HCT116 (cell line): Measurements from ENCODE around the gene B3GALT6. TPM values are rescaled to one million over a fixed set of nuclear protein-coding genes. Genes with fewer than 3 reads are reported as not detected.
A peak's percentile ranks its signal among the peaks of the same experiment; 100 is the strongest.

Experiments
- ATAC-seq: fragments of 200-7000 bp; cut with Tn5 transposase; 2 replicates; pipeline ENCODE4 v1.9.1; 2020; ENCODE audit warnings: mild to moderate bottlenecking, moderate library complexity
- BruUV-seq: library from RNA; stranded (reverse); fragments of 400-500 nt; replicated peaks from 2 replicates; lab custom pipeline; 2021; lab: Mats Ljungman, UMichigan
- CTCF ChIA-PET: fragments of 300-600 bp; sonication (Branson Sonifier 250); formaldehyde crosslinking; loops from one replicate; lab custom pipeline; 2021; ENCODE audit warnings: antibody characterized with exemption; lab: Charles Lee
- POLR2A ChIA-PET: fragments of 300-600, 350-600 bp; sonication (Branson Sonifier 250); formaldehyde crosslinking; loops from one replicate; lab custom pipeline; 2021; ENCODE audit warnings: antibody characterized with exemption; lab: Charles Lee
- RAD21 ChIA-PET, 2 experiments: fragments of 300-600 bp; sonication (Branson Sonifier 250); formaldehyde crosslinking; loops; one replicate each; lab custom pipeline; 2023; ENCODE audit warnings: low total read pairs in 2 of 2; ENCODE audit not compliant: uncharacterized antibody in 2 of 2, unreplicated experiment in 2 of 2, low non-redundant PET in 1 of 2; lab: Charles Lee
- DNase-seq: peaks from one replicate; pipeline ENCODE4 v3.0.0-alpha.2; 2010; ENCODE audit warnings: low read depth, low spot score
- H2AFZ ChIP-seq: fragments of 200-600 bp; shearing (Covaris generic), sonication (generic); 2 replicates; pipeline ENCODE4 v1.6.1; 2017; ENCODE audit warnings: low read depth, mixed run types, mixed read lengths, antibody characterized with exemption, low read length; ENCODE audit not compliant: poor library complexity, severe bottlenecking
- H3K27ac ChIP-seq: 2 replicates; pipeline ENCODE4 v1.5.1; 2012; ENCODE audit warnings: low read depth, low read length
- H3K27me3 ChIP-seq: fragments of 200-600 bp; sonication (generic); 2 replicates; pipeline ENCODE4 v1.6.1; 2016; ENCODE audit warnings: mixed run types, low read length, mixed read lengths; ENCODE audit not compliant: insufficient read depth
- H3K36me3 ChIP-seq, 2 experiments: fragments of 200-500 bp in 1 of 2; fragments of 200-600 bp in 1 of 2; sonication (Bioruptor generic) in 1 of 2; sonication (generic) in 1 of 2; 2 replicates each; pipeline versions ENCODE4 v1.5.1 to v1.6.1; 2014 to 2016; ENCODE audit warnings: low read length in 2 of 2, inconsistent platforms in 1 of 2, mixed read lengths in 1 of 2, mixed run types in 1 of 2; ENCODE audit not compliant: insufficient read depth in 2 of 2, control insufficient read depth in 1 of 2
- H3K4me1 ChIP-seq, 2 experiments: fragments of 200-600 bp in 1 of 2; sonication (generic) in 1 of 2; 2 replicates each; pipeline versions ENCODE4 v1.5.1 to v1.6.1; 2012 to 2017; ENCODE audit warnings: low read length in 2 of 2, inconsistent platforms in 1 of 2, mild to moderate bottlenecking in 1 of 2, mixed read lengths in 1 of 2, mixed run types in 1 of 2, moderate library complexity in 1 of 2; ENCODE audit not compliant: insufficient read depth in 2 of 2, control insufficient read depth in 1 of 2
- H3K4me2 ChIP-seq: fragments of 200-600 bp; sonication (generic); 2 replicates; pipeline ENCODE4 v1.6.1; 2017; ENCODE audit warnings: mixed run types, low read length, mixed read lengths
- H3K4me3 ChIP-seq, 2 experiments: fragments of 200-600 bp in 1 of 2; sonication (generic) in 1 of 2; replicated peaks in 1 of 2; 2 replicates each; pipeline ENCODE4 v1.5.1; 2011 to 2016; ENCODE audit warnings: low read length in 2 of 2, control low read depth in 1 of 2, low read depth in 1 of 2, mild to moderate bottlenecking in 1 of 2, mixed read lengths in 1 of 2, mixed run types in 1 of 2
- H3K79me2 ChIP-seq: fragments of 200-600 bp; sonication (generic); 2 replicates; pipeline ENCODE4 v1.6.1; 2017; ENCODE audit warnings: mild to moderate bottlenecking, mixed run types, low read length, moderate library complexity, mixed read lengths; ENCODE audit not compliant: insufficient read depth
- H3K9ac ChIP-seq: fragments of 200-600 bp; sonication (generic); 2 replicates; pipeline ENCODE4 v1.6.1; 2016; ENCODE audit warnings: low read length, mixed read lengths
- H3K9me2 ChIP-seq: fragments of 200-600 bp; sonication (generic), shearing (Covaris generic); 2 replicates; pipeline ENCODE4 v1.6.1; 2017; ENCODE audit warnings: mixed run types, mild to moderate bottlenecking, moderate library complexity; ENCODE audit not compliant: insufficient read depth
- H3K9me3 ChIP-seq, 2 experiments: fragments of 200-500 bp in 1 of 2; fragments of 200-600 bp in 1 of 2; sonication (Bioruptor generic) in 1 of 2; sonication (generic) in 1 of 2; 2 replicates each; pipeline ENCODE4 v1.6.1; 2014 to 2017; ENCODE audit warnings: low read length in 2 of 2, mixed read lengths in 2 of 2, inconsistent platforms in 1 of 2, low read depth in 1 of 2, mild to moderate bottlenecking in 1 of 2, mixed run types in 1 of 2, moderate library complexity in 1 of 2; ENCODE audit not compliant: control insufficient read depth in 1 of 2, insufficient read depth in 1 of 2
- H4K20me1 ChIP-seq: fragments of 200-600 bp; sonication (generic), shearing (Covaris generic); 2 replicates; pipeline ENCODE4 v1.6.1; 2017; ENCODE audit warnings: mixed run types, mild to moderate bottlenecking, moderate library complexity; ENCODE audit not compliant: insufficient read depth
- ATF3 ChIP-seq: IDR thresholded peaks from 2 replicates; pipeline ENCODE4 v1.6.1; 2012
- CTCF ChIP-seq, 3 experiments: fragments of 200-600 bp in 1 of 3; sonication (generic) in 1 of 3; IDR thresholded peaks in 2 of 3; conservative IDR thresholded peaks in 1 of 3; 2 replicates each; pipeline ENCODE4 v1.5.1; 2012 to 2017; ENCODE audit warnings: low read depth in 2 of 3, low read length in 2 of 3, antibody characterized with exemption in 1 of 3, borderline replicate concordance in 1 of 3, control low read depth in 1 of 3, mild to moderate bottlenecking in 1 of 3, mixed read lengths in 1 of 3, mixed run types in 1 of 3, moderate library complexity in 1 of 3; ENCODE audit not compliant: insufficient read depth in 1 of 3
- EGR1 ChIP-seq: IDR thresholded peaks from 2 replicates; pipeline ENCODE4 v1.6.1; 2012; ENCODE audit warnings: low read depth
- ELF1 ChIP-seq: IDR thresholded peaks from 2 replicates; pipeline ENCODE4 v1.6.1; 2012; ENCODE audit warnings: low read depth, borderline replicate concordance
- EZH2 ChIP-seq: fragments of 200-600 bp; sonication (generic); IDR thresholded peaks from 2 replicates; pipeline ENCODE4 v1.6.1; 2017; ENCODE audit warnings: antibody characterized with exemption, mixed run types
- FOSL1 ChIP-seq: IDR thresholded peaks from 2 replicates; pipeline ENCODE4 v1.6.1; 2012; ENCODE audit warnings: low read depth
- JUND ChIP-seq: IDR thresholded peaks from 2 replicates; pipeline ENCODE4 v1.6.1; 2012
- MAX ChIP-seq: IDR thresholded peaks from 2 replicates; pipeline ENCODE4 v1.6.1; 2012
- POLR2A ChIP-seq: IDR thresholded peaks from 2 replicates; pipeline ENCODE4 v1.7.0; 2011; ENCODE audit warnings: borderline replicate concordance; ENCODE audit not compliant: insufficient read depth, insufficient read length; ENCODE audit errors: extremely low read depth
- POLR2AphosphoS5 ChIP-seq: IDR thresholded peaks from 2 replicates; pipeline ENCODE4 v1.6.1; 2011; ENCODE audit warnings: mild to moderate bottlenecking, low read depth, low read length, moderate library complexity
- RAD21 ChIP-seq: IDR thresholded peaks from 2 replicates; pipeline ENCODE4 v1.6.1; 2012; ENCODE audit warnings: low read depth, mild to moderate bottlenecking
- SP1 ChIP-seq: IDR thresholded peaks from 2 replicates; pipeline ENCODE4 v1.6.1; 2012; ENCODE audit warnings: low read depth
- SRF ChIP-seq: IDR thresholded peaks from 2 replicates; pipeline ENCODE4 v1.6.1; 2012; ENCODE audit warnings: low read depth
- TCF7L2 ChIP-seq: IDR thresholded peaks from 2 replicates; pipeline ENCODE4 v1.7.0; 2011; ENCODE audit warnings: borderline replicate concordance, inconsistent platforms; ENCODE audit not compliant: insufficient read depth, insufficient read length; ENCODE audit errors: extremely low read depth
- ZFX ChIP-seq: fragments of 450-650 bp; IDR thresholded peaks from 2 replicates; pipeline ENCODE4 v1.6.1; 2017
- ZNF274 ChIP-seq: fragments of 200-500 bp; sonication (Bioruptor generic); IDR thresholded peaks from 2 replicates; pipeline ENCODE4 v1.6.1; 2014; ENCODE audit warnings: mild to moderate bottlenecking, low read depth, low read length, inconsistent platforms
- intact Hi-C: fragments of 100-400 bp; cut with micrococcal nuclease; formaldehyde crosslinking; loops from 2 replicates; pipeline ENCODE4 v1.10.0; 2022
- total RNA-seq: library from RNA; stranded (reverse); gene quantifications from one replicate; pipeline ENCODE4 v1.2.1, GENCODE V29; 2021; ENCODE audit not compliant: unreplicated experiment

Gene B3GALT6
- total RNA-seq, 1 experiment from 2014 or later: 16.3 TPM

- H3K4me2 ChIP-seq: no peak overlapping the region
- no peaks in the 10 kb centered on the region for H3K27me3 ChIP-seq
- peaks cover 10 to 21% of the 10 kb centered on the region in 2 experiments; a peak in 3 of 4 replicates for H3K36me3 ChIP-seq
- TF ChIP-seq ATF3: no peak
- no peak for TF ChIP-seq SP1
- no peak for ATAC-seq
- BruUV-seq: no TSS peak
- ChIA-PET CTCF (interaction anchor here (0.5 kb wide), 1 partner anchor 17 kb away, joined by 3 read pairs; no protein-coding TSS in a partner anchor), RAD21 (interaction anchor here in 1 of 2 experiments (0.6 kb wide), 1 partner anchor 20 kb away, joined by 4 read pairs; no protein-coding TSS in a partner anchor), POLR2A (no interaction called here)
- peaks cover 3 to 19% of the 10 kb centered on the region in 2 experiments; a peak in 1 of 4 replicates for H3K4me1 ChIP-seq
- intact Hi-C loops: no loop called here
- H3K9me3 ChIP-seq: no peaks in the 10 kb centered on the region
- H3K79me2 ChIP-seq: peaks cover 87% of the 10 kb centered on the region
- DNase-seq: no peak
- no peak overlapping the region for H3K9ac ChIP-seq
- H3K9me2 ChIP-seq: no peaks in the 10 kb centered on the region
- peak overlapping the region; percentile 98; the same call in 1 of the 2 replicates for H3K27ac ChIP-seq
- no peak overlapping the region for H3K4me3 ChIP-seq
- no peak overlapping the region for H2AFZ ChIP-seq
- H4K20me1 ChIP-seq: no peaks in the 10 kb centered on the region
Measured at GRCh38 chr1:1228596-1229321, 3.3 kb upstream of the B3GALT6 start.

- no peak for TF ChIP-seq JUND
- no peak for TF ChIP-seq ELF1
- TF ChIP-seq TCF7L2: no peak
- no peak for TF ChIP-seq SP1
- no peak for TF ChIP-seq CTCF (IDR thresholded peaks at IDR 0.05 in 2 of 3, conservative IDR thresholded peaks at IDR 0.05 in 1 of 3; ENCODE audit: borderline replicate concordance in 1 of 3, insufficient read depth in 1 of 3, low read depth in 2 of 3, low read length in 2 of 3)
- TF ChIP-seq EGR1: no peak
- TF ChIP-seq ZNF274: no peak
- no peak for TF ChIP-seq ZFX
- no peak for TF ChIP-seq POLR2A
- no peak for TF ChIP-seq ATF3
- no peak for TF ChIP-seq EZH2
- TF ChIP-seq FOSL1: no peak
- no peak for TF ChIP-seq RAD21
- TF ChIP-seq MAX: no peak
- no peak for TF ChIP-seq SRF
- TF ChIP-seq POLR2AphosphoS5: no peak
- DNase-seq: no peak
- peaks cover 10 to 18% of the 10 kb centered on the region in 2 experiments; a peak in 2 of 4 replicates for H3K36me3 ChIP-seq
- no peak overlapping the region for H3K9ac ChIP-seq
- no peak overlapping the region for H3K4me3 ChIP-seq
- peak overlapping the region; percentile 98; the same call in 1 of the 2 replicates for H3K27ac ChIP-seq
- ATAC-seq: no peak
- H3K79me2 ChIP-seq: peaks cover 86% of the 10 kb centered on the region
- H3K9me2 ChIP-seq: no peaks in the 10 kb centered on the region
- intact Hi-C loops: loop anchor here (1.0 to 2.0 kb wide), 2 partner anchors 65 to 107 kb away; no protein-coding TSS in a partner anchor
- no peak overlapping the region for H2AFZ ChIP-seq
- no TSS peak for BruUV-seq
- H3K27me3 ChIP-seq: no peaks in the 10 kb centered on the region
- no peaks in the 10 kb centered on the region for H3K9me3 ChIP-seq
- peaks cover 3 to 19% of the 10 kb centered on the region in 2 experiments; a peak in 1 of 4 replicates for H3K4me1 ChIP-seq
- H4K20me1 ChIP-seq: no peaks in the 10 kb centered on the region
- RAD21 ChIA-PET: interaction anchor here in 1 of 2 experiments (1.2 kb wide), 1 partner anchor 108 kb away, joined by 3 read pairs; no protein-coding TSS in a partner anchor
- CTCF ChIA-PET: no interaction called here
- peak overlapping the region; percentile 76 for H3K4me2 ChIP-seq
- POLR2A ChIA-PET: no interaction called here
Measured at GRCh38 chr1:1229770-1230169, 2.3 kb upstream of the B3GALT6 start.
